HPDE6-E6E7 (cell line): ENCODE data around the gene PTH1R.

Experiments used
- DNase-seq: peaks from one replicate; pipeline ENCODE4 v3.0.0; 2011; ENCODE audit warnings: missing footprints; ENCODE audit errors: extremely low spot score

Gene PTH1R

GRCh38 chr3:46849686-46850467 lies 27.6 kb upstream of the PTH1R start:
- no peak for DNase-seq

- no peak for DNase-seq
These were observed 27.1 kb upstream of the PTH1R start for GRCh38 chr3:46850468-46850779.

- DNase-seq = no peak
These were observed 25.9 kb upstream of the PTH1R start for GRCh38 chr3:46851364-46852333.

- no peak for DNase-seq
These were observed 25.2 kb upstream of the PTH1R start for GRCh38 chr3:46852334-46852720.

- no peak for DNase-seq
These were observed 24.6 kb upstream of the PTH1R start for GRCh38 chr3:46852839-46853355.

- no peak for DNase-seq
These were observed 23.8 kb upstream of the PTH1R start for GRCh38 chr3:46853441-46854415.

- DNase-seq = no peak
These were observed 22.9 kb upstream of the PTH1R start for GRCh38 chr3:46854555-46854991.

GRCh38 chr3:46856576-46857471 lies 20.7 kb upstream of the PTH1R start:
- DNase-seq = no peak

- no peak for DNase-seq
These were observed 19.8 kb upstream of the PTH1R start for GRCh38 chr3:46857485-46858341.

GRCh38 chr3:46858456-46858855 lies 19.1 kb upstream of the PTH1R start:
- DNase-seq = no peak

- DNase-seq = no peak
These were observed 18.4 kb upstream of the PTH1R start for GRCh38 chr3:46859001-46859710.

GRCh38 chr3:46860017-46860809 lies 17.3 kb upstream of the PTH1R start:
- DNase-seq = no peak

GRCh38 chr3:46860810-46861604 lies 16.5 kb upstream of the PTH1R start:
- DNase-seq = no peak

- DNase-seq = no peak
These were observed 15.7 kb upstream of the PTH1R start for GRCh38 chr3:46861605-46862368.

- no peak for DNase-seq
These were observed 15.0 kb upstream of the PTH1R start for GRCh38 chr3:46862369-46863025.

GRCh38 chr3:46863261-46863782 lies 14.2 kb upstream of the PTH1R start, which contains the start of gene MYL3:
Gene MYL3, minus strand, starts transcription at chr3:46863444. Its CDS starts 54 bp downstream, at chr3:46863390.
- no peak for DNase-seq
